Effector memory CD4-positive, alpha-beta T cell (primary cell): ENCODE results near the gene NR1D1.

Experiments used
- DNase-seq, 3 donors: peaks; one replicate each; pipeline ENCODE4 v3.0.0-alpha.2; 2020
- H3K27ac ChIP-seq: 2 replicates; pipeline ENCODE4 v1.7.0; 2013; ENCODE audit warnings: mild to moderate bottlenecking, low read length, moderate library complexity; ENCODE audit not compliant: insufficient read depth, poor library complexity, severe bottlenecking
- H3K27me3 ChIP-seq: replicated peaks from 2 replicates; pipeline ENCODE4 v1.7.0; 2013; ENCODE audit warnings: mild to moderate bottlenecking, low read length; ENCODE audit not compliant: insufficient read depth, control insufficient read depth, poor library complexity, severe bottlenecking
- H3K36me3 ChIP-seq: 2 replicates; pipeline ENCODE4 v1.7.0; 2013; ENCODE audit warnings: mild to moderate bottlenecking, low read length, moderate library complexity; ENCODE audit not compliant: control insufficient read depth, insufficient read depth
- H3K4me1 ChIP-seq: 2 replicates; pipeline ENCODE4 v1.7.0; 2013; ENCODE audit warnings: low read length, mild to moderate bottlenecking; ENCODE audit not compliant: control insufficient read depth, insufficient read depth, poor library complexity, severe bottlenecking
- H3K4me3 ChIP-seq: 2 replicates; pipeline ENCODE4 v1.7.0; 2013; ENCODE audit warnings: low read length, low read depth, mild to moderate bottlenecking; ENCODE audit not compliant: insufficient read depth, poor library complexity, severe bottlenecking
- H3K9me3 ChIP-seq: 2 replicates; pipeline ENCODE4 v1.7.0; 2013; ENCODE audit warnings: mild to moderate bottlenecking, low read length, moderate library complexity; ENCODE audit not compliant: control insufficient read depth

Gene NR1D1

GRCh38 chr17:40068584-40068916, 31.8 kb downstream of the NR1D1 start:
- Histone ChIP-seq H3K27ac (peak overlapping the region; percentile 61), H3K27me3 (no peaks in the 10 kb centered on the region), H3K36me3 (no peaks in the 10 kb centered on the region), H3K4me1 (peaks cover 77% of the 10 kb centered on the region), H3K4me3 (peak overlapping the region; percentile 57), H3K9me3 (no peaks in the 10 kb centered on the region)
- no peak for DNase-seq

- peak overlapping the region; percentile 57 for H3K4me3 ChIP-seq
- H3K9me3 ChIP-seq, result no peaks in the 10 kb centered on the region
- H3K4me1 ChIP-seq, result peaks cover 78% of the 10 kb centered on the region
- H3K36me3 ChIP-seq, result no peaks in the 10 kb centered on the region
- no peak for DNase-seq
- H3K27me3 ChIP-seq, result no peaks in the 10 kb centered on the region
- H3K27ac ChIP-seq, result peak overlapping the region; percentile 61
Measured at GRCh38 chr17:40068129-40068581, 32.2 kb downstream of the NR1D1 start.

- no peaks in the 10 kb centered on the region for H3K9me3 ChIP-seq
- no peaks in the 10 kb centered on the region for H3K27me3 ChIP-seq
- no peak overlapping the region for H3K4me3 ChIP-seq
- DNase-seq, result no peak
- peak overlapping the region; percentile 37 for H3K27ac ChIP-seq
- H3K4me1 ChIP-seq, result peaks cover 78% of the 10 kb centered on the region
- H3K36me3 ChIP-seq, result no peaks in the 10 kb centered on the region
Measured at GRCh38 chr17:40067710-40068109, 32.7 kb downstream of the NR1D1 start.

GRCh38 chr17:40065769-40066510, 34.4 kb downstream of the NR1D1 start:
- Histone ChIP-seq H3K9me3 (no peaks in the 10 kb centered on the region), H3K27me3 (no peaks in the 10 kb centered on the region), H3K4me1 (peaks cover 73% of the 10 kb centered on the region), H3K36me3 (no peaks in the 10 kb centered on the region), H3K27ac (no peak overlapping the region), H3K4me3 (no peak overlapping the region)
- no peak for DNase-seq

GRCh38 chr17:40064971-40065768, 35.2 kb downstream of the NR1D1 start:
- H3K4me3 ChIP-seq, result no peak overlapping the region
- H3K36me3 ChIP-seq, result no peaks in the 10 kb centered on the region
- H3K27me3 ChIP-seq, result no peaks in the 10 kb centered on the region
- peaks cover 66% of the 10 kb centered on the region for H3K4me1 ChIP-seq
- no peak for DNase-seq
- H3K27ac ChIP-seq, result peak overlapping the region; percentile 45
- H3K9me3 ChIP-seq, result no peaks in the 10 kb centered on the region

- Histone ChIP-seq H3K27ac (peak overlapping the region; percentile 75), H3K27me3 (no peaks in the 10 kb centered on the region), H3K4me3 (peak overlapping the region; percentile 91), H3K4me1 (peaks cover 54% of the 10 kb centered on the region), H3K36me3 (no peaks in the 10 kb centered on the region), H3K9me3 (no peaks in the 10 kb centered on the region)
- no peak for DNase-seq
Measured at GRCh38 chr17:40063901-40064531, 36.4 kb downstream of the NR1D1 start.

- Histone ChIP-seq H3K27me3 (no peaks in the 10 kb centered on the region), H3K27ac (peak overlapping the region; percentile 75), H3K4me3 (peak overlapping the region; percentile 91), H3K4me1 (peaks cover 47% of the 10 kb centered on the region), H3K36me3 (no peaks in the 10 kb centered on the region), H3K9me3 (no peaks in the 10 kb centered on the region)
- DNase-seq, result no peak
Measured at GRCh38 chr17:40063187-40063771, 37.1 kb downstream of the NR1D1 start.

GRCh38 chr17:40062329-40063186, 37.8 kb downstream of the NR1D1 start, which contains the start of gene THRA:
TSS of gene THRA (plus strand) at chr17:40062965. CDS start at chr17:40074489, 11,524 bp downstream.
- H3K27ac ChIP-seq, result peak within 1 kb of the TSS; percentile 75
- peak; percentile 51 to 59 (median 51) for DNase-seq
- H3K36me3 ChIP-seq, result no peaks in the 10 kb centered on the region
- H3K27me3 ChIP-seq, result no peaks in the 10 kb centered on the region
- H3K4me1 ChIP-seq, result peaks cover 40% of the 10 kb centered on the region
- no peaks in the 10 kb centered on the region for H3K9me3 ChIP-seq
- peak within 1 kb of the TSS; percentile 91 for H3K4me3 ChIP-seq

- H3K4me3 ChIP-seq, result no peak overlapping the region
- no peak overlapping the region for H3K27ac ChIP-seq
- H3K4me1 ChIP-seq, result peaks cover 33% of the 10 kb centered on the region
- no peaks in the 10 kb centered on the region for H3K27me3 ChIP-seq
- H3K36me3 ChIP-seq, result no peaks in the 10 kb centered on the region
- DNase-seq, result no peak
- no peaks in the 10 kb centered on the region for H3K9me3 ChIP-seq
Measured at GRCh38 chr17:40061609-40062038, 38.8 kb downstream of the NR1D1 start.
